C4-2B (cell line): ENCODE measurements around the gene UBAP1.

Source experiments
- CTCF ChIP-seq: fragments of 450-650 bp; conservative IDR thresholded peaks from 2 replicates; pipeline ENCODE4 v1.5.1; 2017; ENCODE audit warnings: mild to moderate bottlenecking
- ZFX ChIP-seq: fragments of 450-650 bp; IDR thresholded peaks from 2 replicates; pipeline ENCODE4 v1.6.1; 2017

GRCh38 chr9:34177593-34178435, 1.0 kb upstream of the UBAP1 start:
- TF ChIP-seq CTCF: no peak
- no peak for TF ChIP-seq ZFX
